HG02870 (cell line): Measurements from ENCODE around the gene CACNA1I.

Experiments used
- ATAC-seq: cut with Tn5 transposase; IDR thresholded peaks from one replicate; pipeline ENCODE4 v1.9.1; 2021; ENCODE audit warnings: mild to moderate bottlenecking, moderate library complexity; ENCODE audit not compliant: unreplicated experiment

Gene CACNA1I

GRCh38 chr22:39664485-39665200 lies 94.1 kb downstream of the CACNA1I start:
- no peak for ATAC-seq

- ATAC-seq: no peak
Observed at GRCh38 chr22:39665229-39665628, 94.7 kb downstream of the CACNA1I start.

GRCh38 chr22:39665661-39666431 lies 95.3 kb downstream of the CACNA1I start:
- no peak for ATAC-seq

- no peak for ATAC-seq
Observed at GRCh38 chr22:39666495-39666894, 95.9 kb downstream of the CACNA1I start.

- ATAC-seq: no peak
Observed at GRCh38 chr22:39666926-39667325, 96.4 kb downstream of the CACNA1I start.

GRCh38 chr22:39669432-39669831 lies 98.9 kb downstream of the CACNA1I start:
- no peak for ATAC-seq

- no peak for ATAC-seq
Observed at GRCh38 chr22:39671936-39672335, 101.4 kb downstream of the CACNA1I start.

- no peak for ATAC-seq
Observed at GRCh38 chr22:39674536-39674935, 104.0 kb downstream of the CACNA1I start.

- no peak for ATAC-seq
Observed at GRCh38 chr22:39675947-39676346, 105.4 kb downstream of the CACNA1I start.

GRCh38 chr22:39677967-39678366 lies 107.4 kb downstream of the CACNA1I start:
- ATAC-seq: no peak

- no peak for ATAC-seq
Observed at GRCh38 chr22:39678862-39679490, 108.4 kb downstream of the CACNA1I start.

GRCh38 chr22:39679652-39680051 lies 109.1 kb downstream of the CACNA1I start:
- no peak for ATAC-seq

GRCh38 chr22:39680486-39680885 lies 109.9 kb downstream of the CACNA1I start:
- ATAC-seq: no peak

GRCh38 chr22:39681038-39681861 lies 110.7 kb downstream of the CACNA1I start:
- ATAC-seq: no peak

- ATAC-seq: no peak
Observed at GRCh38 chr22:39682994-39683393, 112.4 kb downstream of the CACNA1I start.

- no peak for ATAC-seq
Observed at GRCh38 chr22:39683639-39684038, 113.1 kb downstream of the CACNA1I start.

- no peak for ATAC-seq
Observed at GRCh38 chr22:39684702-39685281, 114.2 kb downstream of the CACNA1I start.

GRCh38 chr22:39685336-39686177 lies 115.0 kb downstream of the CACNA1I start:
- ATAC-seq: no peak

- ATAC-seq: no peak
Observed at GRCh38 chr22:39686178-39686620, 115.6 kb downstream of the CACNA1I start.
